K562 (cell line): ENCODE measurements around the gene CTSW. TPM values are rescaled to one million over a fixed set of nuclear protein-coding genes. Genes with fewer than 3 reads are reported as not detected.

Experiments
- CBFA2T2 ChIP-seq: fragments of 450-650 bp; conservative IDR thresholded peaks from 2 replicates; pipeline ENCODE4 v1.6.1; 2017; ENCODE audit warnings: mild to moderate bottlenecking
- EHMT2 ChIP-seq: fragments of 450-650 bp; IDR thresholded peaks from 2 replicates; pipeline ENCODE4 v1.6.1; 2018; ENCODE audit warnings: antibody characterized with exemption
- FOXK2 ChIP-seq, 2 experiments: fragments of 450-650 bp; IDR thresholded peaks in 1 of 2; conservative IDR thresholded peaks in 1 of 2; 2 replicates each; pipeline ENCODE4 v1.6.1; 2016; ENCODE audit warnings: low read depth in 2 of 2, mild to moderate bottlenecking in 1 of 2
- HDAC6 ChIP-seq: IDR thresholded peaks from 2 replicates; pipeline ENCODE4 v1.6.1; 2012; ENCODE audit warnings: low read depth, mild to moderate bottlenecking, control low read depth, inconsistent platforms, low read length, moderate library complexity
- KDM1A ChIP-seq, 2 experiments: fragments of 450-650 bp; IDR thresholded peaks; 2 replicates each; pipeline ENCODE4 v1.6.1; 2016; ENCODE audit warnings: mild to moderate bottlenecking in 2 of 2
- MCM5 ChIP-seq: fragments of 450-650 bp; IDR thresholded peaks from 2 replicates; pipeline ENCODE4 v1.6.1; 2016; ENCODE audit warnings: low read depth
- MIER1 ChIP-seq: fragments of 450-650 bp; IDR thresholded peaks from 2 replicates; pipeline ENCODE4 v1.6.1; 2016; ENCODE audit warnings: antibody characterized with exemption, mild to moderate bottlenecking, low read depth
- RBM14 ChIP-seq: fragments of 200-400 bp; formaldehyde crosslinking; IDR thresholded peaks from 2 replicates; pipeline ENCODE4 v1.6.1; 2018; ENCODE audit warnings: low read depth, mild to moderate bottlenecking, low read length, moderate library complexity, borderline replicate concordance; ENCODE audit not compliant: insufficient read depth
- RFX1 ChIP-seq: fragments of 450-650 bp; IDR thresholded peaks from 2 replicates; pipeline ENCODE4 v1.6.1; 2016; ENCODE audit warnings: mild to moderate bottlenecking, moderate library complexity
- SOX6 ChIP-seq: fragments of 450-650 bp; IDR thresholded peaks from 2 replicates; pipeline ENCODE4 v1.6.1; 2014; ENCODE audit warnings: mild to moderate bottlenecking
- U2AF1 ChIP-seq: fragments of 200-400 bp; formaldehyde crosslinking; optimal IDR thresholded peaks from 2 replicates; pipeline ENCODE3; 2017; ENCODE audit warnings: mild to moderate bottlenecking, low read depth, low read length, moderate library complexity
- XRCC5 ChIP-seq: fragments of 200-400 bp; formaldehyde crosslinking; IDR thresholded peaks from 2 replicates; pipeline ENCODE4 v1.6.1; 2017; ENCODE audit warnings: low read depth, mild to moderate bottlenecking, low read length
- ZFP1 ChIP-seq: fragments of 450-650 bp; formaldehyde crosslinking; IDR thresholded peaks from 2 replicates; pipeline ENCODE4 v1.4.0; 2020; ENCODE audit warnings: mild to moderate bottlenecking, mixed read lengths
- ZFX ChIP-seq: sonication (generic); formaldehyde crosslinking; IDR thresholded peaks from 2 replicates; pipeline ENCODE4 v1.8.0; 2022; ENCODE audit warnings: mild to moderate bottlenecking, missing genetic modification reagents, moderate library complexity
- ZKSCAN1 ChIP-seq: fragments of 150-350 bp; IDR thresholded peaks from 2 replicates; pipeline ENCODE4 v1.6.1; 2016; ENCODE audit warnings: low read depth, low read length
- polyA plus RNA-seq, 8 experiments: library from polyadenylated mRNA; depleted of rRNA in 4 of 8; stranded (reverse) in 5 of 8; unstranded in 3 of 8; fragments of >200 nt; fragmentation: Nextera tagmentation in 2 of 8; fragmentation: Illumina TruSeq in 1 of 8; extraction: Ambion mirVana in 2 of 8; extraction: Trizol in 1 of 8; gene quantifications; 2 replicates each; pipeline versions ENCODE4 v1.2.1 to v1.2.3, GENCODE V29; 2011 to 2014; ENCODE audit warnings: inconsistent platforms in 1 of 8, missing spikeins in 1 of 8
- total RNA-seq, 7 experiments: library from RNA; depleted of rRNA in 6 of 7; stranded (reverse); fragments of >200 nt in 6 of 7; fragmentation: Illumina TruSeq in 2 of 7; extraction: Trizol in 2 of 7; gene quantifications; 2 replicates each; pipeline versions ENCODE4 v1.2.1 to v1.2.3, GENCODE V29; 2011 to 2021; ENCODE audit warnings: low replicate concordance in 1 of 7
- TF ChIP-seq, protein P1 (sequence below): fragments of 450-650 bp; IDR thresholded peaks from 2 replicates; pipeline ENCODE4 v1.7.0; 2016; ENCODE audit warnings: borderline replicate concordance
- TF ChIP-seq, protein P2 (sequence below): sonication (generic); formaldehyde crosslinking; IDR thresholded peaks from 2 replicates; pipeline ENCODE4 v1.8.0; 2023; ENCODE audit warnings: mild to moderate bottlenecking, missing genetic modification reagents
- TF ChIP-seq, protein P3 (sequence below): fragments of 450-650 bp; formaldehyde crosslinking; IDR thresholded peaks from 2 replicates; pipeline ENCODE4 v1.4.0; 2020; ENCODE audit warnings: mild to moderate bottlenecking, moderate library complexity
- TF ChIP-seq, protein P4 (sequence below): IDR thresholded peaks from 2 replicates; pipeline ENCODE4 v1.6.1; 2011; ENCODE audit warnings: borderline replicate concordance, low read depth, mild to moderate bottlenecking, moderate library complexity, low read length; ENCODE audit not compliant: insufficient read depth, poor library complexity, severe bottlenecking

CTSW gene
- total and polyA plus RNA-seq, 9 of the 15 experiments (the other 6 are each of a cell fraction or from before 2014, with no cell fraction given), result 0.04 TPM; not detected in 8

DNA sequence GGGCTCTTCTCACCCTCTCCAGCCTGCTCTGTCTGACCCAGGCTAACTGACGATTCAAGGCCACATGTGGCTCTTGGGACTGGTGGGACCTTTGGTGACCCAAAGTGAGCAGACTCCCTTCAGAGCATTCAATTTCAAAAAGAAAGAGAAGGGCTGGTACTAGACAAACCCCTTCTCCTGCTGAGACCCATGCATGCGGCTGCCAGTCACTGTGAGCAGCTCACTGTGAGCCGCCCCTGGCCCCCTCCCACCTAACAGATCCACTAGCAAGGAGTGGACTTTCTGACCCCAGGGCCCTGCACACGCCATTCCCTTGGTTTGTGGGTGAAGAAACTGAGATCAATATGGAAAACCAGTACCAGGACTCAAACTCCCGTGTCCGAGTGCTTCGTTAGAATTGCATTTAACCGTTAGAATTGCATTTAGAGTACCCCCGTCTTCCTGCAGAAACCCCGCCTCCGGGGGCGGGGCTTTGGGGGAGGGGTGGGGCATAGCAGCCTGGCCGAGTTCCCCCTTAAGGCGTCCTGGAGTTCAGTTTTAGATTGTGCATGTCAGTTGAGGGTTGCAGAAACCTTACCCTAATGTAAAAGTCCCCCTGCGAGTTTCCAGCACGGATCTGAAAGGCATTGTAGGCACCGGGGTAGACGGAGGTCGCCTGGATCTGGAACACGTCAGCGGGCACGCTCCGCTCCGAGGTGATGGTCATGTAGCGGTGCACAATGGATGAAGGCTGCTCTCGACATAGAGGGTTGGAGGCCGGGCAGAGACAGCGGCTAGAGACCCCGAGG lies 12.2 kb upstream of the CTSW start (continued):
- TF ChIP-seq, protein P1, sequence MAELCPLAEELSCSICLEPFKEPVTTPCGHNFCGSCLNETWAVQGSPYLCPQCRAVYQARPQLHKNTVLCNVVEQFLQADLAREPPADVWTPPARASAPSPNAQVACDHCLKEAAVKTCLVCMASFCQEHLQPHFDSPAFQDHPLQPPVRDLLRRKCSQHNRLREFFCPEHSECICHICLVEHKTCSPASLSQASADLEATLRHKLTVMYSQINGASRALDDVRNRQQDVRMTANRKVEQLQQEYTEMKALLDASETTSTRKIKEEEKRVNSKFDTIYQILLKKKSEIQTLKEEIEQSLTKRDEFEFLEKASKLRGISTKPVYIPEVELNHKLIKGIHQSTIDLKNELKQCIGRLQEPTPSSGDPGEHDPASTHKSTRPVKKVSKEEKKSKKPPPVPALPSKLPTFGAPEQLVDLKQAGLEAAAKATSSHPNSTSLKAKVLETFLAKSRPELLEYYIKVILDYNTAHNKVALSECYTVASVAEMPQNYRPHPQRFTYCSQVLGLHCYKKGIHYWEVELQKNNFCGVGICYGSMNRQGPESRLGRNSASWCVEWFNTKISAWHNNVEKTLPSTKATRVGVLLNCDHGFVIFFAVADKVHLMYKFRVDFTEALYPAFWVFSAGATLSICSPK, result no peak
- no peak for TF ChIP-seq SOX6
- TF ChIP-seq FOXK2 (conservative IDR thresholded peaks at IDR 0.05 in 1 of 2, IDR thresholded peaks at IDR 0.05 in 1 of 2; ENCODE audit: low read depth in 2 of 2), result no peak
- TF ChIP-seq ZFX (CRISPR knock-in tag), result 0 out of 2 replicates have a peak, but pooled peaks have one; percentile 1
- TF ChIP-seq CBFA2T2, result no peak
- no peak for TF ChIP-seq MIER1
- TF ChIP-seq, protein P2, sequence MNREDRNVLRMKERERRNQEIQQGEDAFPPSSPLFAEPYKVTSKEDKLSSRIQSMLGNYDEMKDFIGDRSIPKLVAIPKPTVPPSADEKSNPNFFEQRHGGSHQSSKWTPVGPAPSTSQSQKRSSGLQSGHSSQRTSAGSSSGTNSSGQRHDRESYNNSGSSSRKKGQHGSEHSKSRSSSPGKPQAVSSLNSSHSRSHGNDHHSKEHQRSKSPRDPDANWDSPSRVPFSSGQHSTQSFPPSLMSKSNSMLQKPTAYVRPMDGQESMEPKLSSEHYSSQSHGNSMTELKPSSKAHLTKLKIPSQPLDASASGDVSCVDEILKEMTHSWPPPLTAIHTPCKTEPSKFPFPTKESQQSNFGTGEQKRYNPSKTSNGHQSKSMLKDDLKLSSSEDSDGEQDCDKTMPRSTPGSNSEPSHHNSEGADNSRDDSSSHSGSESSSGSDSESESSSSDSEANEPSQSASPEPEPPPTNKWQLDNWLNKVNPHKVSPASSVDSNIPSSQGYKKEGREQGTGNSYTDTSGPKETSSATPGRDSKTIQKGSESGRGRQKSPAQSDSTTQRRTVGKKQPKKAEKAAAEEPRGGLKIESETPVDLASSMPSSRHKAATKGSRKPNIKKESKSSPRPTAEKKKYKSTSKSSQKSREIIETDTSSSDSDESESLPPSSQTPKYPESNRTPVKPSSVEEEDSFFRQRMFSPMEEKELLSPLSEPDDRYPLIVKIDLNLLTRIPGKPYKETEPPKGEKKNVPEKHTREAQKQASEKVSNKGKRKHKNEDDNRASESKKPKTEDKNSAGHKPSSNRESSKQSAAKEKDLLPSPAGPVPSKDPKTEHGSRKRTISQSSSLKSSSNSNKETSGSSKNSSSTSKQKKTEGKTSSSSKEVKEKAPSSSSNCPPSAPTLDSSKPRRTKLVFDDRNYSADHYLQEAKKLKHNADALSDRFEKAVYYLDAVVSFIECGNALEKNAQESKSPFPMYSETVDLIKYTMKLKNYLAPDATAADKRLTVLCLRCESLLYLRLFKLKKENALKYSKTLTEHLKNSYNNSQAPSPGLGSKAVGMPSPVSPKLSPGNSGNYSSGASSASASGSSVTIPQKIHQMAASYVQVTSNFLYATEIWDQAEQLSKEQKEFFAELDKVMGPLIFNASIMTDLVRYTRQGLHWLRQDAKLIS (CRISPR knock-in tag), result peak; percentile 35; the same call in 1 of the 2 replicates
- TF ChIP-seq ZFP1, result no peak
- TF ChIP-seq RBM14, result no peak
- no peak for TF ChIP-seq HDAC6
- no peak for TF ChIP-seq XRCC5
- no peak for TF ChIP-seq MCM5
- no peak for TF ChIP-seq U2AF1
- no peak for TF ChIP-seq EHMT2
- TF ChIP-seq, protein P3, sequence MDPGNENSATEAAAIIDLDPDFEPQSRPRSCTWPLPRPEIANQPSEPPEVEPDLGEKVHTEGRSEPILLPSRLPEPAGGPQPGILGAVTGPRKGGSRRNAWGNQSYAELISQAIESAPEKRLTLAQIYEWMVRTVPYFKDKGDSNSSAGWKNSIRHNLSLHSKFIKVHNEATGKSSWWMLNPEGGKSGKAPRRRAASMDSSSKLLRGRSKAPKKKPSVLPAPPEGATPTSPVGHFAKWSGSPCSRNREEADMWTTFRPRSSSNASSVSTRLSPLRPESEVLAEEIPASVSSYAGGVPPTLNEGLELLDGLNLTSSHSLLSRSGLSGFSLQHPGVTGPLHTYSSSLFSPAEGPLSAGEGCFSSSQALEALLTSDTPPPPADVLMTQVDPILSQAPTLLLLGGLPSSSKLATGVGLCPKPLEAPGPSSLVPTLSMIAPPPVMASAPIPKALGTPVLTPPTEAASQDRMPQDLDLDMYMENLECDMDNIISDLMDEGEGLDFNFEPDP (CRISPR knock-in tag), result no peak
- TF ChIP-seq, protein P4, sequence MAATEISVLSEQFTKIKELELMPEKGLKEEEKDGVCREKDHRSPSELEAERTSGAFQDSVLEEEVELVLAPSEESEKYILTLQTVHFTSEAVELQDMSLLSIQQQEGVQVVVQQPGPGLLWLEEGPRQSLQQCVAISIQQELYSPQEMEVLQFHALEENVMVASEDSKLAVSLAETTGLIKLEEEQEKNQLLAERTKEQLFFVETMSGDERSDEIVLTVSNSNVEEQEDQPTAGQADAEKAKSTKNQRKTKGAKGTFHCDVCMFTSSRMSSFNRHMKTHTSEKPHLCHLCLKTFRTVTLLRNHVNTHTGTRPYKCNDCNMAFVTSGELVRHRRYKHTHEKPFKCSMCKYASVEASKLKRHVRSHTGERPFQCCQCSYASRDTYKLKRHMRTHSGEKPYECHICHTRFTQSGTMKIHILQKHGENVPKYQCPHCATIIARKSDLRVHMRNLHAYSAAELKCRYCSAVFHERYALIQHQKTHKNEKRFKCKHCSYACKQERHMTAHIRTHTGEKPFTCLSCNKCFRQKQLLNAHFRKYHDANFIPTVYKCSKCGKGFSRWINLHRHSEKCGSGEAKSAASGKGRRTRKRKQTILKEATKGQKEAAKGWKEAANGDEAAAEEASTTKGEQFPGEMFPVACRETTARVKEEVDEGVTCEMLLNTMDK, result no peak
- no peak for TF ChIP-seq KDM1A (IDR thresholded peaks at IDR 0.05)
- no peak for TF ChIP-seq ZKSCAN1
- TF ChIP-seq RFX1, result no peak
